ENCODE data around the gene MLIP.
"Not testable (repeated sequence)": the region's sequence is repeated elsewhere in the genome, so short reads cannot be mapped to it uniquely, and the experiment has no call there.

The MLIP gene

DNA sequence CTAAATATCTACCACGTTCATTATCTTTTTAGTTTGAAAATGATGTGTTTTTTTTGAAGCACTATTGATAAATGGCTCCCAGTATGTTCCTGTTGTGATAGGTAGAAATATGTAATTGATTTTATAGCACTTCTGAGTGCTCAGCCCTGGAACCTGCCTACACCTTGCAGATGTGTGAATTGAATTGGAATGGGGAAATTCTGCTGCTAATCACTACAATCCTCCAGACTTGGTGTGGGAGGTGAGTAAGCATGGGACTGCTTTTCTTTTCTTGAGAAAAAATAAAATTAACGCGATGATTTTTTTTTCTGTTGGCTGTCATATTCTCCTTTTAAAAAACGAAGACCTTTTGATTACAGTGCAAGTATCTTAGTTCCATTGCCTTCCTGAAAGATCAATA, 37.1 kb upstream of the MLIP start:
- H3K27ac ChIP-seq: no peak overlapping the region
- TF ChIP-seq ZFX (IDR thresholded peaks at IDR 0.05; ENCODE audit: borderline replicate concordance): no peak
- TF ChIP-seq, protein P1, sequence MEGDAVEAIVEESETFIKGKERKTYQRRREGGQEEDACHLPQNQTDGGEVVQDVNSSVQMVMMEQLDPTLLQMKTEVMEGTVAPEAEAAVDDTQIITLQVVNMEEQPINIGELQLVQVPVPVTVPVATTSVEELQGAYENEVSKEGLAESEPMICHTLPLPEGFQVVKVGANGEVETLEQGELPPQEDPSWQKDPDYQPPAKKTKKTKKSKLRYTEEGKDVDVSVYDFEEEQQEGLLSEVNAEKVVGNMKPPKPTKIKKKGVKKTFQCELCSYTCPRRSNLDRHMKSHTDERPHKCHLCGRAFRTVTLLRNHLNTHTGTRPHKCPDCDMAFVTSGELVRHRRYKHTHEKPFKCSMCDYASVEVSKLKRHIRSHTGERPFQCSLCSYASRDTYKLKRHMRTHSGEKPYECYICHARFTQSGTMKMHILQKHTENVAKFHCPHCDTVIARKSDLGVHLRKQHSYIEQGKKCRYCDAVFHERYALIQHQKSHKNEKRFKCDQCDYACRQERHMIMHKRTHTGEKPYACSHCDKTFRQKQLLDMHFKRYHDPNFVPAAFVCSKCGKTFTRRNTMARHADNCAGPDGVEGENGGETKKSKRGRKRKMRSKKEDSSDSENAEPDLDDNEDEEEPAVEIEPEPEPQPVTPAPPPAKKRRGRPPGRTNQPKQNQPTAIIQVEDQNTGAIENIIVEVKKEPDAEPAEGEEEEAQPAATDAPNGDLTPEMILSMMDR (IDR thresholded peaks at IDR 0.05): no peak

DNA sequence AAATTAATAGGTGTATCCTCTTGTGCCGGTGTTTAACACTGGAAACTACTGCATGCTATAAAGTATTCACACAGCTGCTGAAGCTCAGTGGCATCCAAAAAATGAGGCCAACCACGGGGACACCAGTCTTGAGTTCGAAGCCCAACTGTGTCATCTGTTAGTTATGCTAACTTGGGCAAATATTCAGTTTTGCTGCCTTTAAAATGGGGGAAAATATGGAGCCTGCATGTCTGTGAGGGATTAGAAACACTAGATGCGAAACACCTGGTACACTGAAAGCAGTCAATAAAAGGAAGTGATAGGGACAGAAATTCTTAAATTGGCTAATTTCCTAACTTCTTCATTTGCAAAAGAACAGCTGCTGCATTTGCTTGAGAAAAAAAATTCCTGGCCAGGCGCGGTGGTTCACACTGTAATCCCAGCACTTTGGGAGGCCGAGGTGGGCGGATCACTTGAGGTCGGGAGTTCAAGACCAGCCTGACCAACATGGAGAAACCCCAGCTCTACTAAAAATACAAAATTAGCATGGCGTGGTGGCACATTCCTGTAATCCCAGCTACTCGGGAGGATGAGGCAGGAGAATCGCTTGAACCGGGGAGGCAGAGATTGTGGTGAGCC, 36.6 kb upstream of the MLIP start:
- no peak overlapping the region for H3K27ac ChIP-seq

DNA sequence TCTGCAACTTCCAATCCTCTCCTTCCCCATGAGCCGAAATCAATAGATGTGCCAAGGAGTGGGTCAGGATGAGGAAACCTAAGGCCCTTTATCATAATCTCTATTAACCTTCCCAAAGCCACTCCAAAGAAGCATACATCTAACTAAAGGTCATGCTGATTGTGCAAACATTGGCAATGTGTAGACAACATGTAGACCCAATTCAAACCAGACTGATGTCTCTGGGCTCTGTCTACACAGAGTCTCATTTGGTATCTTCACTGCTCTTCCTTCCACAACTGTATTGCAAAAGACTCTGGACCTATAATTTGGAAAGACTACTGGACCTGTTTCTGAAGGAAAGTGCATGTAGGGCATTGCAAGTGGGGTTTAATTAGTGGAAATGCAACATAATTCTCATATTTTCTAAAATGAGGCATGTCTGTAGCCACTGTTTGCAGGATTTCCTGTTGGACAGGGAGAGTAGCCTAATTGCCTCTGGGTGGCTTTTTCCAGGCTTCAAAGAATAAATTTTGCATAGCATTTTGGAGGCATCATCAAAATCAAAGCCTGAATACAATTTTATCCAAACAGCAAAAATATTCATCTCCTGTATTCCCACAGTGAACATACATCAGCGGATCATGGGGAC, 35.0 kb upstream of the MLIP start:
- TF ChIP-seq ZFX (IDR thresholded peaks at IDR 0.05; ENCODE audit: borderline replicate concordance): no peak
- TF ChIP-seq, protein P1 (IDR thresholded peaks at IDR 0.05): no peak
- H3K27ac ChIP-seq: no peak overlapping the region

More for the DNA sequence above, 36.6 kb upstream of the MLIP start:
- TF ChIP-seq, protein P1 (IDR thresholded peaks at IDR 0.05): no peak
- TF ChIP-seq ZFX (IDR thresholded peaks at IDR 0.05; ENCODE audit: borderline replicate concordance): no peak

DNA sequence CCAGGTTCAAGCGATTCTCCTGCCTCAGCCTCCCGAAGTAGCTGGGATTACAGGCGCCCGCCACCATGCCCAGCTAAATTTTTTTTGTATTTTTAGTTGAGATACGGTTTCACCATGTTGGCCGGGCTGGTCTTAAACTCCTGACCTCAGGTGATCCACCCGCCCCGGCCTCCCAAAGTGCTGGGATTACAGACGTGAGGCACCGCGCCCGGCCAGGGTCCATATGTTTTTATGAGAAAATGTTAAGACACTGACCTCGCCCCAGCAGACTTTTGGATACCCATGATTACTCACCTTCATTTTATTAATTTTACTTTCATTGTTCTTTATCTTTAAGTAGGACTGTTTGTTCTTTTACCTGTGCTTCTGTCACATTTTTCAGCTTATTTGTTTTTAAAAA, 29.7 kb upstream of the MLIP start:
- H3K27ac ChIP-seq: not testable (repeated sequence)

DNA sequence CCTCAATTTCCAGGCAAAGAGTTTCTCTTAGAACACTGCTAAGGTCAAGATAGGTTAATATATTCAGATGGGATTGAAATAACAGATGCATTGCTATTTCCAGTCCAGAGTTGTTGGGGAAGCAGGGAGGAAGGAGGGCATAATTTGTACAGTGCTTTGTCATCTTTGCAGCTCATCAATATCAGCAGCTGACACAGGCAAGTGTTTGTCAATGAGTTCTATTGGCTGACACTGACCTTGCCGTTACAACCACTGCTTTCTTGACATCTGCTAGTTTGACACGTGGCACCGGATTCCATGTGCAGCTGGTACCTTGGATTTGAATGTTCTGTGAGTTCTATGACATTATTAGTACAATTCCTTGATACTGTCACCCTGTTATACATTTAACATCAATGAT, 28.0 kb upstream of the MLIP start:
- TF ChIP-seq, protein P1 (IDR thresholded peaks at IDR 0.05): no peak
- TF ChIP-seq ZFX (IDR thresholded peaks at IDR 0.05; ENCODE audit: borderline replicate concordance): no peak
- H3K27ac ChIP-seq: no peak overlapping the region

DNA sequence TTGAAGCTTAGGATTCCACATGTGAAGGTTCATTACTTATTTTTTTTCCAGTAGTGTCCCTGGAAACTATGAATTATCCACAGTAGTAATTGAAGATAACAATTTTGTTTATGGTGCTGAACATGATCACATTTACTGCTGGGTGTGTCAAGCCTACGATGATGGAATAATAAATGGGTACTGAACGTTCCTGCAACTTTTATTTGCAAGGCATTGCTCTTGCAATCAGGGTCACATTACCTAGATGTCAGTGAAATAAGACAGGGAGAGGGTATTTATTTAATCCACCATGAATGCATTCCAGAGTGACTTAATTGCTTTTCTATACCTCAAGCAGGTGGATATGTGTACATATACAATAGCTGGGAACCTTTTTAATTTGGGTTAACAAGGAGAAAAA, 27.0 kb upstream of the MLIP start:
- TF ChIP-seq ZFX (IDR thresholded peaks at IDR 0.05; ENCODE audit: borderline replicate concordance): no peak
- TF ChIP-seq, protein P1 (IDR thresholded peaks at IDR 0.05): no peak
- no peak overlapping the region for H3K27ac ChIP-seq

DNA sequence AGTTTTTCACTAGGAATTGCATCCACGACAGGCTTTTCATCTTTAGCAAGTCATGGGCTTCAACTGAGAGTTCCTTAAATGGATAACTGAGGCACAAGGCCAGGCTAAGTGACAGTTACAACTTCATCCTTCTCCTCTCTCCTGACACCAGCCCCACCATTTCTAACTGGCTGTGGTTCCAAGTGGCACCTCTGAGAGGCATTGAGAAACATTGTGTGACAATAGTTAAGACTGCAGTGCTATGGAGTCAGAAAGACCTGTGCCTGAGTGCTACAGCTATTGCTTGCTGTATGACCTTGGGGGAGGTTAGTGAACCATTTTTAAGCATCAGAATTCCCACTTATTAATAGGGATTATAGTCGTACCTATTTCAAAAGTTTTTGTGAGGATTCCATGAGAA, 26.2 kb upstream of the MLIP start:
- TF ChIP-seq, protein P1 (IDR thresholded peaks at IDR 0.05): no peak
- no peak for TF ChIP-seq ZFX (IDR thresholded peaks at IDR 0.05; ENCODE audit: borderline replicate concordance)
- H3K27ac ChIP-seq: no peak overlapping the region

Data from 22Rv1 (cell line).